HepG2 (cell line): Measurements from ENCODE around the gene RPL23. TPM values are rescaled to one million over a fixed set of nuclear protein-coding genes. Genes with fewer than 3 reads are reported as not detected.
A peak's percentile ranks its signal among the peaks of the same experiment; 100 is the strongest.

ENCODE experiments used
- ADNP ChIP-seq: sonication (generic); formaldehyde crosslinking; IDR thresholded peaks from 2 replicates; pipeline ENCODE4 v1.4.0; 2020; ENCODE audit warnings: missing genetic modification reagents
- DZIP1 ChIP-seq: sonication (generic); formaldehyde crosslinking; IDR thresholded peaks from 2 replicates; pipeline ENCODE4 v1.5.0; 2020; ENCODE audit warnings: mild to moderate bottlenecking, missing genetic modification reagents
- FIP1L1 ChIP-seq: fragments of 200-400 bp; formaldehyde crosslinking; IDR thresholded peaks from 2 replicates; pipeline ENCODE4 v1.6.1; 2018; ENCODE audit warnings: low read depth, mild to moderate bottlenecking, low read length, moderate library complexity, borderline replicate concordance; ENCODE audit not compliant: insufficient read depth
- GZF1 ChIP-seq: sonication (generic); formaldehyde crosslinking; IDR thresholded peaks from 2 replicates; pipeline ENCODE4 v1.5.1; 2020; ENCODE audit warnings: mild to moderate bottlenecking, missing genetic modification reagents
- KDM3A ChIP-seq: IDR thresholded peaks from 2 replicates; pipeline ENCODE4 v1.6.1; 2018; ENCODE audit warnings: low read depth, missing compliant biosample characterization
- KLF11 ChIP-seq: IDR thresholded peaks from 2 replicates; pipeline ENCODE4 v1.6.1; 2016; ENCODE audit warnings: missing compliant biosample characterization
- NFKBIZ ChIP-seq: IDR thresholded peaks from 2 replicates; pipeline ENCODE4 v1.6.1; 2018; ENCODE audit warnings: missing genetic modification reagents, missing compliant biosample characterization
- RARA ChIP-seq: IDR thresholded peaks from 2 replicates; pipeline ENCODE4 v1.6.1; 2016; ENCODE audit warnings: missing genetic modification reagents, missing compliant biosample characterization
- SMAD1 ChIP-seq: sonication (generic); formaldehyde crosslinking; IDR thresholded peaks from 2 replicates; pipeline ENCODE4 v1.4.0; 2020; ENCODE audit warnings: missing genetic modification reagents, low read depth, mild to moderate bottlenecking, borderline replicate concordance
- SMC3 ChIP-seq: IDR thresholded peaks from 2 replicates; pipeline ENCODE4 v1.6.1; 2011; ENCODE audit warnings: low read length, improper control_type of control experiment
- STAG1 ChIP-seq: sonication (generic); formaldehyde crosslinking; IDR thresholded peaks from 2 replicates; pipeline ENCODE4 v1.4.0; 2020; ENCODE audit warnings: missing genetic modification reagents
- ZBTB25 ChIP-seq: IDR thresholded peaks from 2 replicates; pipeline ENCODE4 v1.6.1; 2018; ENCODE audit warnings: missing genetic modification reagents
- ZGPAT ChIP-seq: IDR thresholded peaks from 2 replicates; pipeline ENCODE4 v1.6.1; 2016; ENCODE audit warnings: mild to moderate bottlenecking
- ZMYM3 ChIP-seq: sonication (generic); formaldehyde crosslinking; IDR thresholded peaks from 2 replicates; pipeline ENCODE4 v1.5.1; 2020; ENCODE audit warnings: mild to moderate bottlenecking, missing genetic modification reagents
- ZNF317 ChIP-seq: sonication (generic); formaldehyde crosslinking; IDR thresholded peaks from 2 replicates; pipeline ENCODE4 v1.5.0; 2020; ENCODE audit warnings: mild to moderate bottlenecking, missing genetic modification reagents
- ZNF564 ChIP-seq: sonication (generic); formaldehyde crosslinking; IDR thresholded peaks from 2 replicates; pipeline ENCODE4 v1.8.1; 2023; ENCODE audit warnings: mild to moderate bottlenecking, missing genetic modification reagents
- ZNF589 ChIP-seq: sonication (generic); formaldehyde crosslinking; conservative IDR thresholded peaks from 2 replicates; pipeline ENCODE4 v1.8.0; 2022; ENCODE audit warnings: mild to moderate bottlenecking, moderate library complexity, missing genetic modification reagents
- ZNF740 ChIP-seq: sonication (generic); formaldehyde crosslinking; IDR thresholded peaks from 2 replicates; pipeline ENCODE4 v1.4.0; 2020; ENCODE audit warnings: missing genetic modification reagents
- ZNF747 ChIP-seq: sonication (generic); formaldehyde crosslinking; IDR thresholded peaks from 2 replicates; pipeline ENCODE4 v1.8.1; 2023; ENCODE audit warnings: missing genetic modification reagents, mild to moderate bottlenecking, borderline replicate concordance
- ZNF773 ChIP-seq: sonication (generic); formaldehyde crosslinking; IDR thresholded peaks from 2 replicates; pipeline ENCODE4 v1.4.0; 2020; ENCODE audit warnings: missing genetic modification reagents, borderline replicate concordance
- ZNF800 ChIP-seq: sonication (generic); formaldehyde crosslinking; IDR thresholded peaks from 2 replicates; pipeline ENCODE4 v1.4.0; 2020; ENCODE audit warnings: missing genetic modification reagents
- polyA plus RNA-seq, 8 experiments: library from polyadenylated mRNA; depleted of rRNA in 3 of 8; stranded (reverse) in 7 of 8; unstranded in 1 of 8; fragments of >200 nt; fragmentation: Illumina TruSeq in 4 of 8; extraction: Trizol in 4 of 8; gene quantifications; 2 replicates each; pipeline versions ENCODE4 v1.2.1 to v1.2.3, GENCODE V29; 2011 to 2016; ENCODE audit warnings: low read depth in 4 of 8, missing spikeins in 1 of 8, mixed read lengths in 1 of 8; ENCODE audit not compliant: insufficient read depth in 1 of 8
- total RNA-seq, 5 experiments: library from RNA; depleted of rRNA; stranded (reverse); fragments of >200 nt; fragmentation: Illumina TruSeq; extraction: Trizol; gene quantifications; 2 replicates each; pipeline ENCODE4 v1.2.3, GENCODE V29; 2016; ENCODE audit warnings: low read depth in 1 of 5

RPL23 gene
- total and polyA plus RNA-seq, 2 of the 13 experiments (the other 11 are each of a cell fraction or from before 2014, with no cell fraction given): 2,790 to 4,860 TPM

- peak; percentile 97 for TF ChIP-seq DZIP1 (CRISPR knock-in tag)
- TF ChIP-seq FIP1L1: no peak
- TF ChIP-seq ZNF800 (CRISPR knock-in tag): no peak; the same call in 1 of the 2 replicates
- peak; percentile 94 for TF ChIP-seq NFKBIZ (CRISPR knock-in tag)
- peak; percentile 36; the same call in 1 of the 2 replicates for TF ChIP-seq ZNF564
- no peak for TF ChIP-seq SMC3
- no peak; the same call in 1 of the 2 replicates for TF ChIP-seq ZNF747
- TF ChIP-seq KDM3A: peak; percentile 91; the same call in 1 of the 2 replicates
- peak; percentile 94; the same call in 1 of the 2 replicates for TF ChIP-seq SMAD1
- TF ChIP-seq ZNF740: no peak; the same call in 1 of the 2 replicates
- peak; percentile 98 for TF ChIP-seq KLF11 (CRISPR knock-in tag)
- no peak for TF ChIP-seq ADNP (CRISPR knock-in tag)
- TF ChIP-seq GZF1 (CRISPR knock-in tag): peak; percentile 33; the same call in 1 of the 2 replicates
- TF ChIP-seq RARA: peak; percentile 57
- TF ChIP-seq ZNF317 (CRISPR knock-in tag): peak; percentile 91
- peak; percentile 71; the same call in 1 of the 2 replicates for TF ChIP-seq ZNF589 (CRISPR knock-in tag)
- TF ChIP-seq ZMYM3 (CRISPR knock-in tag): peak; percentile 79; the same call in 1 of the 2 replicates
- TF ChIP-seq ZBTB25 (CRISPR knock-in tag): peak; percentile 89
- no peak for TF ChIP-seq STAG1
- TF ChIP-seq ZNF773 (CRISPR knock-in tag): no peak
- TF ChIP-seq ZGPAT (CRISPR knock-in tag): peak; percentile 97
These were observed 28.4 kb downstream of the RPL23 start, which contains the start of gene CWC25 (continued) for GRCh38 chr17:38824899-38825761.
